22Rv1 (cell line): Measurements from ENCODE around the gene MED28.

Experiments used
- H3K27ac ChIP-seq: fragments of 450-650 bp; 2 replicates; pipeline ENCODE4 v1.5.1; 2017
- ZFX ChIP-seq: fragments of 450-650 bp; IDR thresholded peaks from 2 replicates; pipeline ENCODE4 v1.6.1; 2017; ENCODE audit warnings: antibody characterized with exemption, borderline replicate concordance
- TF ChIP-seq, protein P1 (sequence below): fragments of 450-650 bp; IDR thresholded peaks from 2 replicates; pipeline ENCODE4 v1.5.1; 2017; ENCODE audit warnings: mild to moderate bottlenecking

The MED28 gene

DNA sequence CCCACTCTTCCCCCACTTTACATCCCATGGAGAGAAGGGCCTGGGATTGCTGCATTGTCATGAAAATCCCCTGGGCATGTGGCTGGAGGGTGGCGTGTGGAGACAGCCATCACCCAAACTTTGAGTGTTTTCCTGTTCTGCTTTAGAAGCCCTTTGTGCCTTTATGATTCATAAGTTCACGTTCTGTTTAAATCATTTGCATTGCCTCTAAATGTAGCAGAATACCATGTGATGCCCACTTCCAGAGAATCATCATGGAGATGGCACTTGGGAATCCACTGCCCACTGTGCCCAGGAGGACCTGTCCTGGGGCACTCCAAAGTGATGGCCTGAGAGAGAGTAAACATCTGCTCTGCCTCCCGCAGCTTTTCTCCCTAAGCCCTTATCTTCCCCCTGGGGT is 52.8 kb downstream of the MED28 start:
- no peak overlapping the region for H3K27ac ChIP-seq
- TF ChIP-seq, protein P1, sequence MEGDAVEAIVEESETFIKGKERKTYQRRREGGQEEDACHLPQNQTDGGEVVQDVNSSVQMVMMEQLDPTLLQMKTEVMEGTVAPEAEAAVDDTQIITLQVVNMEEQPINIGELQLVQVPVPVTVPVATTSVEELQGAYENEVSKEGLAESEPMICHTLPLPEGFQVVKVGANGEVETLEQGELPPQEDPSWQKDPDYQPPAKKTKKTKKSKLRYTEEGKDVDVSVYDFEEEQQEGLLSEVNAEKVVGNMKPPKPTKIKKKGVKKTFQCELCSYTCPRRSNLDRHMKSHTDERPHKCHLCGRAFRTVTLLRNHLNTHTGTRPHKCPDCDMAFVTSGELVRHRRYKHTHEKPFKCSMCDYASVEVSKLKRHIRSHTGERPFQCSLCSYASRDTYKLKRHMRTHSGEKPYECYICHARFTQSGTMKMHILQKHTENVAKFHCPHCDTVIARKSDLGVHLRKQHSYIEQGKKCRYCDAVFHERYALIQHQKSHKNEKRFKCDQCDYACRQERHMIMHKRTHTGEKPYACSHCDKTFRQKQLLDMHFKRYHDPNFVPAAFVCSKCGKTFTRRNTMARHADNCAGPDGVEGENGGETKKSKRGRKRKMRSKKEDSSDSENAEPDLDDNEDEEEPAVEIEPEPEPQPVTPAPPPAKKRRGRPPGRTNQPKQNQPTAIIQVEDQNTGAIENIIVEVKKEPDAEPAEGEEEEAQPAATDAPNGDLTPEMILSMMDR, result no peak
- TF ChIP-seq ZFX, result no peak

DNA sequence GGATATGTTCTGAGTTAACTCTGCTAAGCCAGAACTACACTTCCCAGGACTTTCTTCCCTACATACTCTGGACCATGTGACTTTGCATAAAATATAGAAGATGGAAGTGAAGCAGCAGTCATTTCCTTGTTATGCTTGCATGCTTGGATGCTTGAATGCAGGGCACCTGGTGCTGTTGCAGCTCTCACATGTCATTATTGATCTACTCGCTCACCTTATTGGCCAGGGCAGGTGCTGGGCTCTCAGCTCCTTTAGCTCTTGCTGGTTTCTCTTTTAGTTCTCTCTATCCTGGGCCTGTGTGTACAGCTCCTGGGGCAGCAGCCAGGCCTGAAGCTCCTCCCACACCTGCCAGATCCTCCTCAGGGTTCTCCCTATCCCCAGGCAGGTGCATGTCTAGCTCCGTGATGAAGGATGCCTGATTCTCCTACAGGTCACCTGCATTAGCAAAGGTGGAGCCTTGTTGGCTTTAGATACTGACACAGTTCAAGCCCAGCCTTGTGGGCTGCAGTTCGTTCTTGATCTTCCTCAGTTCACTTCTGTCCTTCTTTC is 53.3 kb downstream of the MED28 start:
- H3K27ac ChIP-seq, result no peak overlapping the region
- TF ChIP-seq, protein P1, result no peak
- TF ChIP-seq ZFX, result no peak

DNA sequence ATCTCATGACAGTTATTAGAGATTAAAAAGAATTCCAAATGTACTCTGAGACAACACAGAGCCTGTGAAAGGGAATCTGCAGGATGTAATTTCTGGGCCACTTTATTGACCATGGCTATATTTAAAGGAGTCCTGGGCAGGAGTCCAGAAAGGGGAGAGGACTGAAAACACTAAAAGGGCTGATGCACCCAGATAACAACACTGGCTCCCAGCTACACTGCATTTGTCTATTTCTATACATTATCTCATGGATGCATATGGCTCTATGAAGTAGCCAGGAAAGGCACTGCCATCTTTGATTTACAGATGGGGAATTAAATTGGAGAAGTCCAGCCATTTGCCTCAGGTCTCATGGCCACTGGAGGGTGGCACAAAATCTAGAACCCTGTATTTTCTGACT is 56.0 kb downstream of the MED28 start:
- TF ChIP-seq ZFX, result no peak
- TF ChIP-seq, protein P1, result no peak
- H3K27ac ChIP-seq, result no peak overlapping the region

DNA sequence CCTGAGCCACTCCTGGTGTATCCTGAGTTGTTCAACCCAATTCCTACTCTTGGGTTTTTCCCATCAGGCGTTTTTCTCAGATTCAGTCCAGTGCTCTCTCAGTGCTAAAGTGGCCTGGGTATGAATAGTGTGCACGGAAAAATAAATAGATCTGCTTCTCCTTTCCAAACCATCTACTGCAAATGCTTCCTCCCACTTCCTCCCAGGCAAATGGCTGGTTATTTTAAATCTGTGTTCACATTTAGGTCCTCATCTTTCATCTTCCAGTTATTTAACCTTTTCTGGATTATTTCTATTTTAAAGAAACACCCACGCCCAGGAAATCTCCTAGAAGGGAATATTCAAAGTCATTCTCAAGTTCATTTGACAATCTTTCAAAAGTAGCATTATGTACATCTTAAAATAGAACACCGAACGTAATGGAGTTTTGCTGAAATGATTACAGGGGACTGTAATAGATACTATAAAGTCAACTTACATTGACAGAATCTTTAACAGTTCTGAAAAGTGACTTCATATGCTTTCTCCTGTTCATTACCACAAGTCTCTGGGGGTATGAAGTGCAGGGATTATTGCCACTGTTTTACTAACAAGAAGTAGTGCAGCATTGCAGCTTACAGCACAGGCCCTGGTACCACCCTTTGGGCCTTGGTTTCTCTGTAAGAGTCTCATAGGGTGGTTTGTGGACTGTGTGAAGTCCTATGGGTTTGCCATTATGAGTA is 66.3 kb downstream of the MED28 start:
- TF ChIP-seq ZFX, result no peak
- TF ChIP-seq, protein P1, result no peak
- no peak overlapping the region for H3K27ac ChIP-seq

DNA sequence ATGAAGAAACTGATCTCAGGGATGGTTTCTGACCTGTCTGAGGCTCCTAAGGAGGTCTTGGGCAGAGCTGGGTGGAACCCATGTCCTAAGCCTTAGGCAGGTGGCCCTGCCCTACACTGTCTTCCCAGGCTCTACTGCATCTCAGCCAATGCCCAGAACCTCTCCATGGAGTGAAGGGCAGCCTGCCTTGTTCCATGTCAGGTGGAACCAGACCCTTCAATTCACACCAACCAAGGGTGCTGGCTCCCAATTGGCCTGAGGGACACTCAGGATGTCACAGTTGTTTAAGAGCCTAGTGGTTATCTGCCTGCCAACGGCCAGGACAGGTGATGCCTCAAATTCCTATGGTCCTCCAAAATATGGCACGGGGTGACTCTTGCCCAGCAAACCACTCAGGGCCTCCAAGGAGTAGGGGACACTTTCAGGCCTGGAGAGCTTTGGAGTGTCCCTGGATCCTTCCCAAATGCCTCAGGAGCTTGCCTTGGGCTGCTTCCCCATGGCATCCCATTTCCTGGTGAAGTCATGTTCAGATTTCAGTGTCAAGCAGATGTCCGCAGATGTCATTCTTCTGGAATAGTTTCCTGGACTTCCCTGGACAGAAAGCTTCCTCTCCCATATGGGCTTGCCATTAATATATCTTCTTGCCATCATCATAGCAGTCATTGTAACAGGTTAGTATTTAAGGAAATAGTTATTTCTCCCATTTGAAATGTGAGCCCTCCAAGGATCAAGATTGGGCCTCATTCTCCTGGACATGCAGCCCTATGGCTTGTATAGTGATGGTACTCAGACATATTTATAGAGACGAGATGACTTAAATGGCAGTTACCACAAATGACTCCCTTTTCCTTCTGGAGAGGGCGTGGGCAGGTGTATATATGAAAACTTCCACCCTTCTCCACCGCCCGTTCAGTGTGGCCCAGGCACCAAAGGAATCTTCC is 67.1 kb downstream of the MED28 start:
- TF ChIP-seq, protein P1, result no peak
- no peak for TF ChIP-seq ZFX
- H3K27ac ChIP-seq, result no peak overlapping the region

DNA sequence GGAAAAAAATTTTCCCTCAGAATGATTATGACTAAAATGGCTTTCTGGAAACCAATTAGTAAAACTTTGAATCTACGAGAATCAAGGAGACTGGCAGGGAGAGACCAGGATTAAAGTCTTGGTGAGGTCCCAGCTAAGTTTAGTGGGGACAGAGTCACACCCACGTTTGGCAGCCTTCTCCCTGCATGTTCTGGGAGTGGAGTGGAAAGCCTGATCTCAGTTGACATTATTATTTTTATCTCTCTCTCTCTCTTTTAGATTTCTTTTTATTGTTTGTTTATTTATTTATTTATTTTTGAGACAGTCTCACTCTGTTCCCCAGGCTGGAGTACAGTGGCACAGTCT is 67.8 kb downstream of the MED28 start:
- no peak for TF ChIP-seq ZFX
- TF ChIP-seq, protein P1, result no peak
- no peak overlapping the region for H3K27ac ChIP-seq
